ENCODE data around the gene PPP1R12C.

DNA sequence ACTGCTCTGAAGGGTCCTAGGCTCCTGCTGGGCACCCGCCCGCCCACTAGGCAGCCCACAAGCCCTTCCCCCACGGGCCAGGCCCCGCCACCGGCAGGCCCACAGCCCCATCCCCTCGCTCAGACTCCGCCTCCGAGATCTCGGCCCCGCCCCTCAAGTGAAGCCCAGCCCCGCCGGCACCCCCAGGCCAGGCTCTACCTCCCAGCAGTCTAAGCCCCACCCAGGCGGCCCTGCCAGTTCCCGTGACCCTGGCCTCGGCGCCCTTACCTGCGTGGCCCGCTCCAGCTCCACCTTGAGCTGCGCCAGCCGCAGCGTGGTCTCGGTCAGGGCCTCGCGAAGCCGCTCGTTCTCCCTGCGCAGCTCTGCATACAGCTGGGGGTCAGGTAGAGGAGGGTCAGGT, 25.5 kb downstream of the PPP1R12C start:
- TF ChIP-seq, protein P1, sequence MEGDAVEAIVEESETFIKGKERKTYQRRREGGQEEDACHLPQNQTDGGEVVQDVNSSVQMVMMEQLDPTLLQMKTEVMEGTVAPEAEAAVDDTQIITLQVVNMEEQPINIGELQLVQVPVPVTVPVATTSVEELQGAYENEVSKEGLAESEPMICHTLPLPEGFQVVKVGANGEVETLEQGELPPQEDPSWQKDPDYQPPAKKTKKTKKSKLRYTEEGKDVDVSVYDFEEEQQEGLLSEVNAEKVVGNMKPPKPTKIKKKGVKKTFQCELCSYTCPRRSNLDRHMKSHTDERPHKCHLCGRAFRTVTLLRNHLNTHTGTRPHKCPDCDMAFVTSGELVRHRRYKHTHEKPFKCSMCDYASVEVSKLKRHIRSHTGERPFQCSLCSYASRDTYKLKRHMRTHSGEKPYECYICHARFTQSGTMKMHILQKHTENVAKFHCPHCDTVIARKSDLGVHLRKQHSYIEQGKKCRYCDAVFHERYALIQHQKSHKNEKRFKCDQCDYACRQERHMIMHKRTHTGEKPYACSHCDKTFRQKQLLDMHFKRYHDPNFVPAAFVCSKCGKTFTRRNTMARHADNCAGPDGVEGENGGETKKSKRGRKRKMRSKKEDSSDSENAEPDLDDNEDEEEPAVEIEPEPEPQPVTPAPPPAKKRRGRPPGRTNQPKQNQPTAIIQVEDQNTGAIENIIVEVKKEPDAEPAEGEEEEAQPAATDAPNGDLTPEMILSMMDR (IDR thresholded peaks at IDR 0.05), result no peak
- no peak for TF ChIP-seq POLR2AphosphoS5 (IDR thresholded peaks at IDR 0.05; ENCODE audit: low read depth, low read length)
